GM19351 (cell line): ENCODE measurements around the gene PLA2G4D.

Source experiments
- ATAC-seq: cut with Tn5 transposase; IDR thresholded peaks from one replicate; pipeline ENCODE4 v1.9.1; 2021; ENCODE audit warnings: mild to moderate bottlenecking, moderate library complexity; ENCODE audit not compliant: unreplicated experiment

The PLA2G4D gene

GRCh38 chr15:42094512-42094963 lies at the start of gene PLA2G4D:
Gene PLA2G4D (minus strand): TSS chr15:42094562. CDS start chr15:42094459, 103 bp downstream.
- ATAC-seq = no peak

GRCh38 chr15:42143356-42143755 lies 49.0 kb upstream of the PLA2G4D start:
- no peak for ATAC-seq

- ATAC-seq = no peak
Observed at GRCh38 chr15:42141795-42142667, 47.7 kb upstream of the PLA2G4D start.

GRCh38 chr15:42141246-42141645 lies 46.9 kb upstream of the PLA2G4D start:
- ATAC-seq = no peak

GRCh38 chr15:42140383-42141070 lies 46.2 kb upstream of the PLA2G4D start:
- no peak for ATAC-seq

GRCh38 chr15:42139596-42139995 lies 45.2 kb upstream of the PLA2G4D start:
- ATAC-seq = no peak

GRCh38 chr15:42138968-42139386 lies 44.6 kb upstream of the PLA2G4D start:
- no peak for ATAC-seq

GRCh38 chr15:42138411-42138810 lies 44.0 kb upstream of the PLA2G4D start:
- no peak for ATAC-seq

GRCh38 chr15:42137461-42138261 lies 43.3 kb upstream of the PLA2G4D start:
- ATAC-seq = no peak

- no peak for ATAC-seq
Observed at GRCh38 chr15:42136513-42136912, 42.2 kb upstream of the PLA2G4D start.

GRCh38 chr15:42135351-42135750 lies 41.0 kb upstream of the PLA2G4D start:
- no peak for ATAC-seq

- no peak for ATAC-seq
Observed at GRCh38 chr15:42134617-42135245, 40.4 kb upstream of the PLA2G4D start.

- ATAC-seq = no peak
Observed at GRCh38 chr15:42133886-42134502, 39.6 kb upstream of the PLA2G4D start.

GRCh38 chr15:42133356-42133755 lies 39.0 kb upstream of the PLA2G4D start:
- ATAC-seq = no peak

- ATAC-seq = no peak
Observed at GRCh38 chr15:42131826-42132806, 37.8 kb upstream of the PLA2G4D start.

GRCh38 chr15:42131006-42131405 lies 36.6 kb upstream of the PLA2G4D start:
- ATAC-seq = no peak

- ATAC-seq = no peak
Observed at GRCh38 chr15:42130246-42130986, 36.1 kb upstream of the PLA2G4D start.

- ATAC-seq = no peak
Observed at GRCh38 chr15:42129364-42129763, 35.0 kb upstream of the PLA2G4D start.
